CD4-positive, alpha-beta T cell treated with Interleukin-4 for 4 hours (primary cell): ENCODE measurements around the gene HINT3.
"Not testable (repeated sequence)": the region's sequence is repeated elsewhere in the genome, so short reads cannot be mapped to it uniquely, and the experiment has no call there.

Experiments used
- DNase-seq: peaks from one replicate; pipeline ENCODE4 v3.0.0-alpha.2; 2020

HINT3 gene

GRCh38 chr6:125956506-125957390, at the start of gene HINT3:
Gene HINT3 (plus strand): TSS chr6:125956770. CDS start chr6:125956978, 208 bp downstream.
- peak; percentile 95 for DNase-seq

GRCh38 chr6:125910527-125910926, 46.0 kb upstream of the HINT3 start:
- no peak for DNase-seq

GRCh38 chr6:125911051-125911451, 45.5 kb upstream of the HINT3 start:
- DNase-seq, result not testable (repeated sequence)

GRCh38 chr6:125912430-125912829, 44.1 kb upstream of the HINT3 start:
- DNase-seq, result not testable (repeated sequence)

GRCh38 chr6:125913145-125913544, 43.4 kb upstream of the HINT3 start:
- no peak for DNase-seq

GRCh38 chr6:125913864-125914351, 42.7 kb upstream of the HINT3 start:
- DNase-seq, result no peak

- DNase-seq, result no peak
Measured at GRCh38 chr6:125918230-125918629, 38.3 kb upstream of the HINT3 start.

GRCh38 chr6:125918681-125919566, 37.6 kb upstream of the HINT3 start:
- peak; percentile 73 for DNase-seq

GRCh38 chr6:125919618-125920017, 37.0 kb upstream of the HINT3 start:
- no peak for DNase-seq

GRCh38 chr6:125922322-125922860, 34.2 kb upstream of the HINT3 start:
- no peak for DNase-seq

GRCh38 chr6:125923366-125923877, 33.1 kb upstream of the HINT3 start:
- no peak for DNase-seq

GRCh38 chr6:125924169-125924568, 32.4 kb upstream of the HINT3 start:
- DNase-seq, result no peak

GRCh38 chr6:125924697-125925358, 31.7 kb upstream of the HINT3 start:
- no peak for DNase-seq

- DNase-seq, result no peak
Measured at GRCh38 chr6:125926711-125927110, 29.9 kb upstream of the HINT3 start.

GRCh38 chr6:125927761-125928160, 28.8 kb upstream of the HINT3 start:
- DNase-seq, result no peak

- no peak for DNase-seq
Measured at GRCh38 chr6:125930765-125931418, 25.7 kb upstream of the HINT3 start.

- DNase-seq, result no peak
Measured at GRCh38 chr6:125931733-125932450, 24.7 kb upstream of the HINT3 start.

GRCh38 chr6:125932451-125932795, 24.1 kb upstream of the HINT3 start:
- DNase-seq, result no peak

GRCh38 chr6:125935520-125935919, 21.1 kb upstream of the HINT3 start:
- DNase-seq, result not testable (repeated sequence)

- DNase-seq, result no peak
Measured at GRCh38 chr6:125939026-125939425, 17.5 kb upstream of the HINT3 start.

- DNase-seq, result no peak
Measured at GRCh38 chr6:125939791-125940190, 16.8 kb upstream of the HINT3 start.
